ENCODE results near the gene FBXL19. TPM values are rescaled to one million over a fixed set of nuclear protein-coding genes. Genes with fewer than 3 reads are reported as not detected.

The FBXL19 gene
- total RNA-seq, 1 donor from 2014 or later, result 24.8 TPM

DNA sequence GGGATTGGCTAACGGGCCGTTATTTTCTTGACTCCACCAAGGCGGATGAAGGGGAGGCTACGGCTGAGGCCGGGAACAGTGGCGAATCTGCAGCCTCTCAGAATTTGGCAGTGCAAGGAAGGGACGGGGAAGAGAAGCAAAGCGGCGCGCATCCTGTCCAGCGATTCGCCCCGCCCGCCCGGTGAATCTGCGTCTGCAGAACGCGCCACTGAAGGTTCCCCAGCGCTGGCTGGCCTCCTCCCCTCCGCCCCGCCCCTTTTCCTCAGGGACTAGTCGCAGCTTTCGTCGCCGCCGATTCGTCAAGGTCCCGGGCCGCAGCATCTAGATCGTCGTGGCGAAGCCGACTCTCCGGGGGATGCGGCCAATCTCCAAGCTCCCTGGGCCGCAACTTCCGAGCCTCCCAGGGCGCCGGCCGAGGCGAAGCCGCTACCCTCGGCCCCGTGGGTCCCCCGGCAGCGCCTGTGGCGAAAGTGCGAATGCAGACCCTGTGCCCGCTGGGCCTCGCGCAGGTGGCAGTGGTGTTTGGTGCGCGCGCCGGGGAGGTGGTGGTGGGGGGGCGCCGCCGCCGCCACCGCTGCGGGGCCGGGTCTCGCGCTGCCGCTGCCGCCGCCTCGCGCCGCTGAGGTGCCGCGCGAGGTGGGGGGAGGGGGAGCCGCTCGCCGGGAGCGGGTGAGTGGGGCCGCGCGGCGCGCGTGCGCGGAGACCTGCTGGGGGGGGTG lies 34.2 kb downstream of the FBXL19 start, which contains the start of gene SETD1A:
Gene SETD1A, plus strand, starts transcription at position 299 of the 719 bp plus-strand sequence. CDS start 978 bp downstream, outside the sequence.
- intact Hi-C loops (cut with micrococcal nuclease), result loop anchor here (1.0 to 10.0 kb wide), 13 partner anchors 34 to 911 kb away; partner anchors contain the start of genes ARMC5, BCKDK, FBRS and FBXL19

DNA sequence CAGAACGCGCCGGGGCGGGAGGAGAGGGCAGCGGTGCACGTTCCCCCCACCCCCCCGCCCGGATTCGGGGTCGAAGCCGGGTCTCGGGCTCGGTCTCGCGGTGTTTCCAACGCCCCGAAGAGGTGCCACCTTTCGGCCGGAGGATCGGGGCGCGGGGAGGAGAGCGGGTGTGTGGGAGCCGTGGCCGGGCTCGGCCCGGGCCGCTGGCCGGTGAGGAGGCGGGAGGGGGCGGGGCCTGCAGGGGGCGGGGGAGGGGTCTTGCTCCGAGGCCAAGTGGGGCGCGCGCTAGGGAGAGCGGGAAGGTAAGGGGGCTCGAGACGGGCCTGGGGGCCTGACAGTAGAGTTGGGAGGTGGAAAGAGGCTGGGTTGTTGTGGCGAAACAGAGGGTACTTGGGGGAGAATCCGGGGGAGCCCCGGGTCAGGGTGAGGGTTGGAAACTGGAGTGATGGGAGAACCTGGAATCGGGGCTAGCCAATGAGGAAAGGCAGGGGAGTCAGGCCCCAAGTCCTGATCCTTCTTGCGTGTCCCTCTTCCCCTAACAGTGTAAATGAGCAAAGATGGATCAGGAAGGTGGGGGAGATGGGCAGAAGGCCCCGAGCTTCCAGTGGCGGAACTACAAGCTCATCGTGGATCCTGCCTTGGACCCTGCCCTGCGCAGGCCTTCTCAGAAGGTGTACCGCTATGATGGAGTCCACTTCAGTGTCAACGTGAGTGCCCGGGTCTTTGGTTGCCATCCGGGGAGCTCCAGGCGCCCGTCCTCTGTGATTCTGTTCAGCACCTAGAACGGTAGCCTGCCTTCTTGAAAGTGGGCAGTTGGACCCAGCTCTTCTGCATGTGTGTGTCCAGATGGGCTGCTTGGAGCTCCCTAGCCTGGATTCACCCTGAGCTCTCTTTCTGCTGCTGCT lies 35.1 kb downstream of the FBXL19 start:
- intact Hi-C loops (cut with micrococcal nuclease), result loop anchor here (10.0 kb wide), 1 partner anchor 396 kb away; the partner anchor contains the start of gene ITGAX

DNA sequence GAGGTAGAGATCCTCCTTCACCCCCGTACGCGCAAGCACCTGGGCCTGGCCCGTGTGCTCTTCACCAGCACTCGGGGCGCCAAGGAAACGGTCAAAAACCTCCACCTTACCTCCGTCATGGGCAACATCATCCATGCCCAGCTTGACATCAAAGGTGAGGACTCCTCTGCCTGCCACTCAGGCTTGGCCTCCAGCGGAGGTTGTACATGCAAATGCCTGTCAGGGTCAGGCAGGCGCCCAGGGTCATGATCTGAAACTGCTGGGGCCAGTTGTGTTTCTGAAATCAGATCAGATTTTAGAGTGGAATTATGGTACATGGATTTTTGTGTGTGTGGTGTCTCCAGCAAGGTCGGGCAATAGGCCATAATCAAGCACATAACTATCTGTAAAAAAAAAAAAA lies 38.0 kb downstream of the FBXL19 start:
- intact Hi-C loops (cut with micrococcal nuclease), result no loop called here

DNA sequence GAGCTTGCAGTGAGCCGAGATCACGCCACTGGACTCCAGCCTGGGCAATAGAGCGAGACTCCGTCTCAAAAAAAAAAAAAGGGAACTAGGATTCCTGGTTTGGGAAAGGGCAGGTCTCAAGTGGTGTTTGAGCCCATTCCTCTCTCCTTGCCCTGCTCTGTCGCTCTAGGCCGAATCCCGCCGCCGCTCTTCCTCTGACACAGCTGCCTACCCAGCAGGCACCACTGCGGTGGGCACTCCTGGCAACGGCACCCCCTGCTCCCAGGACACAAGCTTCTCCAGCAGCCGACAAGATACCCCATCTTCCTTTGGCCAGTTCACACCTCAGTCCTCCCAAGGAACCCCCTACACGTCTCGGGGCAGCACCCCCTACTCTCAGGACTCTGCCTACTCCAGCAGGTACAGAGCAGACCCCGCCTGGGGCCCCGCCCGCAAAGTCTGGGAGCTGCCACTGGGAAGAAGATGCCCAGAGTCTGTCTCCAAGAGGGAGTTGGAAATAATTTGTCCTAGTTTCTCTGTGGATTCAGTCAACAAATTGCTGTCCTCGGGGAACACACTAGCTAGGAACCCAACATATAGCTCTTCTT lies 40.6 kb downstream of the FBXL19 start:
- intact Hi-C loops (cut with micrococcal nuclease), result no loop called here

DNA sequence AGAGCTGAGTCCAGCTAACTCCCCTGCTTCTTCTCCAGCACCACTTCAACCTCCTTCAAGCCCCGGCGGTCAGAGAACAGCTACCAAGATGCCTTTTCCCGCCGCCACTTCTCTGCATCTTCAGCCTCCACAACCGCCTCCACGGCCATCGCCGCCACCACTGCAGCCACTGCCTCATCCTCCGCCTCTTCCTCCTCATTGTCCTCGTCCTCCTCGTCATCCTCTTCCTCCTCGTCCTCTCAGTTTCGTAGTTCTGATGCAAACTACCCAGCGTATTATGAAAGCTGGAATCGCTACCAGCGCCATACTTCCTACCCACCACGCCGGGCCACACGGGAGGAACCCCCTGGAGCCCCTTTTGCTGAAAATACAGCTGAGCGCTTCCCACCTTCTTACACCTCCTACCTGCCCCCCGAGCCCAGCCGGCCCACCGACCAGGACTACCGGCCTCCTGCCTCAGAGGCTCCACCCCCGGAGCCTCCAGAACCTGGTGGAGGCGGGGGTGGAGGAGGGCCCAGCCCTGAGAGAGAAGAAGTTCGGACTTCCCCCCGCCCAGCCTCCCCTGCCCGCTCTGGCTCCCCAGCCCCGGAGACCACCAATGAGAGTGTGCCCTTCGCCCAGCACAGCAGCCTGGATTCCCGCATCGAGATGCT lies 41.3 kb downstream of the FBXL19 start:
- intact Hi-C loops (cut with micrococcal nuclease), result no loop called here

DNA sequence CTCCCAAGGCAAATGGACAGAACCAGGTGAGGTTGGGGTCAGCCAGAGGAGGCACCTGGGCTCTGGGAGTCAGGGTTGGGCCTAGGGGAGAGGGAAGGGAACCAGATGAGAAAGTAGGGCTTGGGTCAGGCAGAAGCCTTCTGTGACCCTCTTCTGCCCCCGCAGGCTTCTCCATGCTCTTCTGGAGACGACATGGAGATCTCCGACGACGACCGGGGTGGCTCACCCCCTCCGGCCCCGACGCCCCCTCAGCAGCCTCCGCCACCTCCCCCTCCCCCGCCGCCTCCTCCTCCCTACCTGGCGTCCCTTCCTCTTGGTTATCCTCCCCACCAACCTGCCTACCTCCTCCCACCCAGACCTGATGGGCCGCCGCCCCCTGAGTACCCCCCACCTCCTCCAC lies 42.1 kb downstream of the FBXL19 start:
- intact Hi-C loops (cut with micrococcal nuclease), result no loop called here

DNA sequence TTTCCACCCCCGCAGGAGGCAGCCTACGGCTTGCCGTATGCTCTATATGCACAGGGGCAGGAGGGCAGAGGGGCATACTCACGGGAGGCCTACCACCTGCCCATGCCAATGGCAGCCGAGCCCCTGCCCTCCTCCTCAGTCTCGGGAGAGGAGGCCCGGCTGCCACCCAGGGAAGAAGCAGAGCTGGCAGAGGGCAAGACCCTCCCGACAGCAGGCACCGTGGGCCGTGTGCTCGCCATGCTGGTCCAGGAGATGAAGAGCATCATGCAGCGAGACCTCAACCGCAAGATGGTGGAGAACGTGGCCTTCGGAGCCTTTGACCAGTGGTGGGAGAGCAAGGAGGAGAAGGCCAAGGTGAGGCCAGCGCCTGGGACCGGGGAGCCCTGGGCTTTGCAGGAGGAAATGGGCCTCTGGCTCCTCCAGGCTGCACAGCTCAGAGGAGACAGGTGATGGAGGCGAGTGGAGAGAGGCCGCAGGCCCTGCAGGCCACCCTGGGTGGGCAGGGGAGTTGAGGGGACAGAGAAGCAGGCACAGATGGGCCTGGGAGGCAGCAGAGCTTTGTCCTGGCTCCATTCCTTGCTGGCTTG lies 42.8 kb downstream of the FBXL19 start:
- intact Hi-C loops (cut with micrococcal nuclease), result no loop called here

DNA sequence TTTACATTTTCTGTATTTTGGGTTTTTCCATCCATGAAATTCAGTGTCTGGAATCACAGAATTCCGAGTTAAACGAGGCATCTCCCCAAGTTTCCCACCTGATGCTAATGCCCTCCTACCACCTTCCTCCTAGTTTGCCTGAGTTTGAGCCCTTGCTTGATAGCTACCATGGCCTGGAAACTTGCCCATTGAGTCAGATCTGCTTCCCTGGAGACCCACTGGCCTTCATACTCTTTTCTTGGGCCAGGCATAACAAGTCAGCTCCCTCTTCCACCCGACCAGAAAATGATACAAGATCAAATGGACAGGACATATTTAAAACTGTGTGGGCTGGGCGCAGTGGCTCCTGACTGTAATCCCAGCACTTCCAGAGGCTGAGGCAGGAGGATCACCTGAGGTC lies 44.4 kb downstream of the FBXL19 start:
- intact Hi-C loops (cut with micrococcal nuclease), result no loop called here

DNA sequence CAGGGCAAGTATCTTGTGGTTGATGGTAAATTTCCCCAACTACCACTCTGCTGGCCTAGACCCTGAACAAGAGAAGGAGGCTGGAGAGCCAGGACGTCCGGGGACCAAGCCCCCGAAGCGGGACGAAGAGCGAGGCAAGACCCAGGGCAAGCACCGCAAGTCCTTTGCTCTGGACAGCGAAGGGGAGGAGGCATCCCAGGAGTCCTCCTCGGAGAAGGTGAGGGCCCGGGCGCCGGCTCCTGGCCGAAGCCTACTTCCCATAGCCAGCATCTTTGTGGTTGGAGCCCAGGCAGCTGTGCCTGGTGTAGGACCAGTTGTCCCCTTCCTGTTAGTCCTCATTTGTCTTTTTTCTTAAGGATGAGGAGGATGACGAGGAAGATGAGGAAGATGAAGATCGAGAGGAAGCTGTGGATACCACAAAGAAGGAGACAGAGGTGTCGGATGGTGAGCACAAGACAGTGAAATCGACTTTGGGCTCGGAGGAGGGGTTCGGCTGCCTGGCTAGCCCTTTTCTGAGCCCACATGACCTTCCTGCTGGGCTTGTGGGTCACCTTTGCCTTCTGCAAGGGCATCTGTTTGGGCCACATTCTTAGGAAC lies 46.0 kb downstream of the FBXL19 start:
- intact Hi-C loops (cut with micrococcal nuclease), result no loop called here

DNA sequence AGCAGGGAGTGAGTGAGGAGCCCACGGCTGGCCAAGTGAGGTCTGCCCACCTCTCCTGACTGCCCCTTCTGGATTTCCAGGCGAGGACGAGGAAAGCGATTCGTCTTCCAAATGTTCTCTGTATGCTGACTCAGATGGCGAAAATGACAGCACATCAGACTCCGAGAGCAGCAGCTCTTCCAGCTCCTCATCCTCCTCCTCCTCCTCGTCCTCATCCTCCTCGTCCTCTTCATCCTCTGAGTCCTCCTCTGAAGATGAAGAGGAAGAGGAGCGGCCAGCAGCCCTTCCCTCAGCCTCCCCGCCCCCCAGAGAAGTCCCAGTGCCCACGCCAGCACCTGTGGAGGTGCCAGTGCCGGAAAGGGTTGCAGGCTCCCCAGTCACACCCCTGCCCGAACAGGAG lies 47.9 kb downstream of the FBXL19 start:
- intact Hi-C loops (cut with micrococcal nuclease), result no loop called here

DNA sequence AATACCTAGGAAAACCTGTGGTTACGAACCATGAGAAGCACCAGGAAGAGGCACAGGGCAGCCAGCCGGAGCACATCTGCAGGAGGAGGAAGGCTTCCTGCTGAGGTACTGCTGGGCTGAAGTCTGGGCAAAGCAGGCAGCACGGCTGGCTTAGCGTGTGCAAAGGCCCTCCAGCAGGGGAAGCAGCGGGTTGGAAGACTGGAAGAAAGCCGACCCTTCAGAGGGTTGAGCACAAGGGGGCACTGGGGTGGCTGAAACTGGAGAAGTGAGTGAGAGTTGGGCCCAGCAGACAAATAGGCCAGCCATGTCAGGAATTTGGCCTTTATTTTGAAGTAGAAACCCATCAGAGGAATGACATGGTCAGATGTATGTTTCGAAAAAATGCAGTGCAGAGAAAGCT lies 49.5 kb downstream of the FBXL19 start:
- intact Hi-C loops (cut with micrococcal nuclease), result no loop called here

DNA sequence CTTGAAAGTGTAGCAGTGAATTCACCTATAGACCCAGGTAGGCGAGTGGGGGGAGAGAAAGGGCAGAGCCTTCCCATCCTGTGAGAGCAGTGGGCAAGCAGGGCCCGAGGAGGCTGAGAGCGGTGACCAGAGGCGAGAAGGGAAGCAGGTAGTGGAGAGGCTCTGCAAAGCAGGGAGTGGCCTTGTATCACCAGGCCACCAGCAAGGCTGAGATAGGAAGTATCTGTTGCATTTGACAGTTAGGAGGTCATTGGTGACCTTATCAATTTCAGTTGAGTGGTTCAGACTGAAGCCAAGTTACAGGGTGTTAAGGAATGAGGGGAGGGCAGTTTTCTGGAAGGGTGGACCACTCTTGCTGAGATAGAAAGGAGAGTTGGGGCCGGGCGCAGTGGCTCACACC lies 51.0 kb downstream of the FBXL19 start:
- intact Hi-C loops (cut with micrococcal nuclease), result no loop called here

DNA sequence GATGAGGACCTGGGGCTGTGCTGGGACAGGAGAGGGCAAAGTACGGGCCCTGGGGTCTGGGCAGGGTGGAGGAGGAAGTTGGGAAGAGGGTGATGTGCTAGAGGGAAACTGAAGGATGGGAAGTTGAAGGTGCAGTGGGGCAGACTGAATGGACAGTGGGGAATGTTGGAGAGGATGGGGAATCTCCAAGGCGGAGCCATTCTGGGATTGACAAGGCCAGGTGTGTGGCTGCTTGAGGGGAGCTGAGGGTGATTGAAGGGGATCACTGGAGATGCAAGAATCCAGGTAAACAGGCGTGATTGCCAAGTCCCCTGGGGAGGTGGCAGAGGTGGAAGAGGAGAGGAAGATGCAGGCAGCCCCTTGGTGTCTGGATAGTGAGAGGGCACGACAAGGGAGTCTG lies 53.1 kb downstream of the FBXL19 start:
- intact Hi-C loops (cut with micrococcal nuclease), result no loop called here

DNA sequence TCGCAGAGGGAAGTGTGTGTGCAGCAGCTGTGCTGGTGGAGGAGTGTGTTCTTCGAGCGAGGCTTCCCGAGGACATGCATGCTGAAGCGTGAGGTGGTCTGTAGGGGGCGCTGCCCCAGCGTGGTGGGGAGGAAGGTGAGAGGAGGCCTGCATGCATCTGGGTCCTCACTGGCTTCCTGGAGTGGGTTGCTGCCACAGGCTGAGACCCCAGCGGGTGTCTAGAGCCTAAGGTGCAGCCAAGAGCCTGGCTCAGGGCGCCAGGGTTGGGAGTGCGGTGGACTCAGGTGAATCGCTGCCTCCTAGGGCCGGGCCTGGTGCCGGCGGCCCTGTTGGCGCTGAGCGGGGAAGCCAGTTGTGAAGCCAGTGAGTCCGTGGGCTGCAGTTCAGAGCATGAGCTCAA lies 54.1 kb downstream of the FBXL19 start:
- intact Hi-C loops (cut with micrococcal nuclease), result no loop called here

DNA sequence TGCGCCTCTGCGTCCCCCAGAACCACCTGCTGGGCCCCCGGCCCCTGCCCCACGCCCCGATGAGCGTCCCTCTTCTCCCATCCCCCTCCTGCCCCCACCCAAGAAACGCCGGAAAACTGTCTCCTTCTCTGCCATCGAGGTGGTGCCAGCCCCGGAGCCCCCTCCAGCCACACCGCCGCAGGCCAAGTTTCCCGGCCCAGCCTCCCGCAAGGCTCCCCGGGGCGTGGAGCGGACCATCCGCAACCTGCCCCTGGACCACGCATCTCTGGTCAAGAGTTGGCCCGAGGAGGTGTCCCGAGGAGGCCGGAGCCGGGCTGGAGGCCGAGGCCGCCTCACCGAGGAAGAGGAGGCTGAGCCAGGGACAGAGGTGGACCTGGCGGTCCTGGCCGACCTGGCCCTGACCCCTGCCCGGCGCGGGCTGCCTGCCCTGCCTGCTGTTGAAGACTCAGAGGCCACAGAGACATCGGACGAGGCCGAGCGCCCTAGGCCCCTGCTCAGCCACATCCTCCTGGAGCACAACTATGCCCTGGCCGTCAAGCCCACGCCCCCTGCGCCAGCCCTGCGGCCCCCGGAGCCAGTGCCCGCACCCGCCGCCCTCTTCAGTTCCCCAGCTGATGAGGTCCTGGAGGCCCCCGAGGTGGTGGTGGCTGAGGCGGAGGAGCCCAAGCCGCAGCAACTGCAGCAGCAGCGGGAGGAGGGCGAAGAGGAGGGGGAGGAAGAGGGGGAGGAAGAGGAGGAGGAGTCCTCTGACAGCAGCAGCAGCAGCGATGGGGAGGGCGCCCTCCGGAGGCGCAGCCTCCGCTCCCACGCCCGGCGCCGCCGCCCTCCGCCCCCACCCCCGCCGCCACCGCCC lies 56.0 kb downstream of the FBXL19 start:
- intact Hi-C loops (cut with micrococcal nuclease), result loop anchor here (10.0 kb wide), 1 partner anchor 885 kb away; no protein-coding TSS in a partner anchor

DNA sequence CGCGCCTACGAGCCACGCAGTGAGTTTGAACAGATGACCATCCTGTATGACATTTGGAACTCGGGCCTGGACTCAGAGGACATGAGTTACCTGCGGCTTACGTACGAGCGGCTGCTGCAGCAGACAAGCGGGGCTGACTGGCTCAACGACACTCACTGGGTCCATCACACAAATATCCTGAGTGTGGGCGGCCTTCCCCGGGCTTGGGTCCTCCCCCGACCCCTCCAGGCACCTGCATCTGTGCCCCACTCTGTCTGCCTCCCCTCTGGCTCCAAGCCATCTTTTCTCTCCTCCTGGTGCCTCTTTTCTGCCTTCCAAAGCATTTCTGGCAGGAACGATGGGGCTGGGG lies 56.6 kb downstream of the FBXL19 start:
- intact Hi-C loops (cut with micrococcal nuclease), result loop anchor here (10.0 kb wide), 1 partner anchor 885 kb away; no protein-coding TSS in a partner anchor

DNA sequence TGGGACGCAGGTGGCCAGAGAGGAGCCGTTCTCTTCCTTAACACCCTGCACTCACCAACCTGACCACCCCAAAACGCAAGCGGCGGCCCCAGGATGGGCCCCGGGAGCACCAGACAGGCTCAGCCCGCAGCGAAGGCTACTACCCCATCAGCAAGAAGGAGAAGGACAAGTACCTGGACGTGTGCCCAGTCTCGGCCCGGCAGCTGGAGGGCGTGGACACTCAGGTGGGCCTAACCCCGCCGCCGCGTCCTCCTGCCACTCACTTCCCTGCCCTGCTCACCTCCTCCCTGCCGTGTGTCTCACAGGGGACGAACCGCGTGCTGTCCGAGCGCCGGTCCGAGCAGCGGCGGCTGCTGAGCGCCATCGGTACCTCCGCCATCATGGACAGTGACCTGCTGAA lies 57.1 kb downstream of the FBXL19 start:
- intact Hi-C loops (cut with micrococcal nuclease), result loop anchor here (10.0 kb wide), 1 partner anchor 884 kb away; no protein-coding TSS in a partner anchor

DNA sequence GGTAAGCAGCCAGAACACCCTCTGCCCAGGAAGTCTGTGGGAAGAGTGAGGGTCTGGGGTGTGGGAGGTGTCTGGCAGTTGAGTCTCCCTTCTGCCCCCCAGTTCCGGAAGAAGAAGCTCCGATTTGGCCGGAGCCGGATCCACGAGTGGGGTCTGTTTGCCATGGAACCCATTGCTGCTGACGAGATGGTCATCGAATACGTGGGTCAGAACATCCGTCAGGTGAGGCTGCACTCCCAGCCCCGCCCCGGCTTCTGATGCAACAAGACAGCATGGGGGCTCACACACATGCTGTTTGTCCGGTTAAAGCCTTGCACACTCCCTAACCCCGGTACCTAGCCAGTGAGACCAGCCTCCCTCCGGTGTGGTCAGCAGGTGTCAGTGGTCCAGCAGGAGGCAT lies 57.6 kb downstream of the FBXL19 start:
- intact Hi-C loops (cut with micrococcal nuclease), result loop anchor here (10.0 kb wide), 1 partner anchor 884 kb away; no protein-coding TSS in a partner anchor

DNA sequence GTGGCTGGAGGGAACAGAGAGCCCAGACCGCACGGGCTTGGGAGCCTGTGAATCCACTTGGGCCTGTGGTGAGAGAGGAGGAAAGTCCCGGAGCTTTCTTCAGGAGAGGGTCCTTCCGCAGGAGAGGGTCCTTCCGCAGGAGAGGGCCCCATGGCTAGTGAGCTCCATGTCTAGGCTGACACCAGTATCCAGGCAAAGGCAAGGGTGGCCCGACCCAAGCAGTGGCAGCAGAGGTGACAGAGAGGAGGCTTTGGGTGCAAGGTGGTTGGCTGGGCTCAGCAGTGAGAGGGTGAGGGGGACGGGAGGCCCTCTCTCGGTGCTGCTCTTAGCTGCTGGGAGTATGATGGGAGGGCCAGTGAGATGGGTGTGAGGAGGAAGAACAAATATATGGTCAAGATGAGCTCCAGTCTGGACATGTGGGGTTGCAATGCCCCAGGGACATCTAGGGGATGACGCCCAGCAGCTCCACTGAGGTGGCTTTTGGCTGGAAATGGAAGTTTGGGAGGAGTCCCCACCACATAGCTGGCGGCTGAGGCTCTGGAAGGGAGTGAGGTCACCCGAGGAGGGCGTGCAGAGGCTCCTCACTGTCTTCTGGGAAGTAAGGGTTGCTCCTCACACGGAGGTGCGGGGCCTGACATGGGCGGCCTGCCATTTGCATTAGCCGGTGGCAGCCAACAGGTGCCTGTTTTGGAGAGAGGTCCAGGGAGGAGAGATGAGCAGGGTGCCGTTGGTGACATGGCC lies 59.3 kb downstream of the FBXL19 start:
- intact Hi-C loops (cut with micrococcal nuclease), result loop anchor here (10.0 kb wide), 1 partner anchor 882 kb away; no protein-coding TSS in a partner anchor

Measured in T-helper 1 cell treated with Interleukin-12 subunit alpha and Interleukin-12 subunit beta and Interleukin-4 antibody, amounts not matched to agents 30 ng/mL and 1 ng/mL, for 36 hours (primary cell).